WTC11 (cell line): ENCODE results near the gene PRRG2.

Experiments used
- CBFB ChIP-seq: sonication (generic); formaldehyde crosslinking; IDR thresholded peaks from 2 replicates; pipeline ENCODE4 v1.8.1; 2022; ENCODE audit warnings: mild to moderate bottlenecking, low read depth, missing genetic modification reagents
- FOXK1 ChIP-seq: sonication (generic); formaldehyde crosslinking; IDR thresholded peaks from 2 replicates; pipeline ENCODE4 v1.8.0; 2022; ENCODE audit warnings: mild to moderate bottlenecking, moderate library complexity, missing genetic modification reagents
- TF ChIP-seq, protein P1 (sequence below): fragments of 200-600 bp; IDR thresholded peaks from 2 replicates; pipeline ENCODE4 v1.8.0; 2022; ENCODE audit warnings: antibody characterized with exemption
- TF ChIP-seq, protein P2 (sequence below): sonication (generic); formaldehyde crosslinking; IDR thresholded peaks from 2 replicates; pipeline ENCODE4 v1.8.1; 2023; ENCODE audit warnings: mild to moderate bottlenecking, missing genetic modification reagents, borderline replicate concordance
- TF ChIP-seq, protein P3 (sequence below): sonication (generic); formaldehyde crosslinking; IDR thresholded peaks from 2 replicates; pipeline ENCODE4 v1.8.0; 2022; ENCODE audit warnings: mild to moderate bottlenecking, missing genetic modification reagents

DNA sequence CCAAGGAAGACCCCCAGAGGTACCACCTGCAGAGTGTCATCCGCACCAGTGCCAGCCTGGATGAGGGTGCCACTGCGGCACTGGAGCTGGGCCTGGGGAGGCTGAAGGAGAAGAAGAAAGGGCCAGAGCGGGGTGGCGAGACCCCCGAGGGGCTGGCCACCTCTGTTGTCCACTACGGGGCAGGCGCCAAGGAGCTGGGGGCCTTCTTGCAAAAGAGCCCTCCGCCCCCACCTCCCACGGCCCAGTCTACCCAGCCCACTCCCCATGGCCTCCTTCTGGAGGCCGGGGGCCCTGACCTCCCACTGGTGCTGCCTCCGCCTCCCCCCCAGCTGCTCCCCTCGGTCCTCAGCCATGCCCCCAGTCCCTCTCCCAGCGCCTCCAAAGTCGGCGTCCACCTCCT, 15.3 kb downstream of the PRRG2 start:
- TF ChIP-seq, protein P1, sequence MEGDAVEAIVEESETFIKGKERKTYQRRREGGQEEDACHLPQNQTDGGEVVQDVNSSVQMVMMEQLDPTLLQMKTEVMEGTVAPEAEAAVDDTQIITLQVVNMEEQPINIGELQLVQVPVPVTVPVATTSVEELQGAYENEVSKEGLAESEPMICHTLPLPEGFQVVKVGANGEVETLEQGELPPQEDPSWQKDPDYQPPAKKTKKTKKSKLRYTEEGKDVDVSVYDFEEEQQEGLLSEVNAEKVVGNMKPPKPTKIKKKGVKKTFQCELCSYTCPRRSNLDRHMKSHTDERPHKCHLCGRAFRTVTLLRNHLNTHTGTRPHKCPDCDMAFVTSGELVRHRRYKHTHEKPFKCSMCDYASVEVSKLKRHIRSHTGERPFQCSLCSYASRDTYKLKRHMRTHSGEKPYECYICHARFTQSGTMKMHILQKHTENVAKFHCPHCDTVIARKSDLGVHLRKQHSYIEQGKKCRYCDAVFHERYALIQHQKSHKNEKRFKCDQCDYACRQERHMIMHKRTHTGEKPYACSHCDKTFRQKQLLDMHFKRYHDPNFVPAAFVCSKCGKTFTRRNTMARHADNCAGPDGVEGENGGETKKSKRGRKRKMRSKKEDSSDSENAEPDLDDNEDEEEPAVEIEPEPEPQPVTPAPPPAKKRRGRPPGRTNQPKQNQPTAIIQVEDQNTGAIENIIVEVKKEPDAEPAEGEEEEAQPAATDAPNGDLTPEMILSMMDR, result no peak
- TF ChIP-seq, protein P2, sequence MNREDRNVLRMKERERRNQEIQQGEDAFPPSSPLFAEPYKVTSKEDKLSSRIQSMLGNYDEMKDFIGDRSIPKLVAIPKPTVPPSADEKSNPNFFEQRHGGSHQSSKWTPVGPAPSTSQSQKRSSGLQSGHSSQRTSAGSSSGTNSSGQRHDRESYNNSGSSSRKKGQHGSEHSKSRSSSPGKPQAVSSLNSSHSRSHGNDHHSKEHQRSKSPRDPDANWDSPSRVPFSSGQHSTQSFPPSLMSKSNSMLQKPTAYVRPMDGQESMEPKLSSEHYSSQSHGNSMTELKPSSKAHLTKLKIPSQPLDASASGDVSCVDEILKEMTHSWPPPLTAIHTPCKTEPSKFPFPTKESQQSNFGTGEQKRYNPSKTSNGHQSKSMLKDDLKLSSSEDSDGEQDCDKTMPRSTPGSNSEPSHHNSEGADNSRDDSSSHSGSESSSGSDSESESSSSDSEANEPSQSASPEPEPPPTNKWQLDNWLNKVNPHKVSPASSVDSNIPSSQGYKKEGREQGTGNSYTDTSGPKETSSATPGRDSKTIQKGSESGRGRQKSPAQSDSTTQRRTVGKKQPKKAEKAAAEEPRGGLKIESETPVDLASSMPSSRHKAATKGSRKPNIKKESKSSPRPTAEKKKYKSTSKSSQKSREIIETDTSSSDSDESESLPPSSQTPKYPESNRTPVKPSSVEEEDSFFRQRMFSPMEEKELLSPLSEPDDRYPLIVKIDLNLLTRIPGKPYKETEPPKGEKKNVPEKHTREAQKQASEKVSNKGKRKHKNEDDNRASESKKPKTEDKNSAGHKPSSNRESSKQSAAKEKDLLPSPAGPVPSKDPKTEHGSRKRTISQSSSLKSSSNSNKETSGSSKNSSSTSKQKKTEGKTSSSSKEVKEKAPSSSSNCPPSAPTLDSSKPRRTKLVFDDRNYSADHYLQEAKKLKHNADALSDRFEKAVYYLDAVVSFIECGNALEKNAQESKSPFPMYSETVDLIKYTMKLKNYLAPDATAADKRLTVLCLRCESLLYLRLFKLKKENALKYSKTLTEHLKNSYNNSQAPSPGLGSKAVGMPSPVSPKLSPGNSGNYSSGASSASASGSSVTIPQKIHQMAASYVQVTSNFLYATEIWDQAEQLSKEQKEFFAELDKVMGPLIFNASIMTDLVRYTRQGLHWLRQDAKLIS (CRISPR knock-in tag), result no peak
- no peak for TF ChIP-seq FOXK1 (CRISPR knock-in tag)
- no peak for TF ChIP-seq CBFB (CRISPR knock-in tag)
- TF ChIP-seq, protein P3, sequence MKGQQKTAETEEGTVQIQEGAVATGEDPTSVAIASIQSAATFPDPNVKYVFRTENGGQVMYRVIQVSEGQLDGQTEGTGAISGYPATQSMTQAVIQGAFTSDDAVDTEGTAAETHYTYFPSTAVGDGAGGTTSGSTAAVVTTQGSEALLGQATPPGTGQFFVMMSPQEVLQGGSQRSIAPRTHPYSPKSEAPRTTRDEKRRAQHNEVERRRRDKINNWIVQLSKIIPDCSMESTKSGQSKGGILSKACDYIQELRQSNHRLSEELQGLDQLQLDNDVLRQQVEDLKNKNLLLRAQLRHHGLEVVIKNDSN, result no peak
